GM12875 (cell line): ENCODE data around the gene WNT2B.

Experiments
- H3K4me3 ChIP-seq: one replicate; pipeline ENCODE4 v1.5.1; 2011; ENCODE audit warnings: low read depth, low read length, control low read depth
- CTCF ChIP-seq: IDR thresholded peaks from 2 replicates; pipeline ENCODE4 v1.5.1; 2011; ENCODE audit warnings: low read depth, mild to moderate bottlenecking, control low read depth, inconsistent platforms, low read length, moderate library complexity, borderline replicate concordance; ENCODE audit not compliant: insufficient read depth

WNT2B gene

GRCh38 chr1:112509005-112509659 is 367 bp downstream of the WNT2B start:
- no peak for TF ChIP-seq CTCF
- H3K4me3 ChIP-seq, result peak overlapping the region; percentile 50

- no peak overlapping the region for H3K4me3 ChIP-seq
- TF ChIP-seq CTCF, result no peak
Measured at GRCh38 chr1:112509660-112510178, 954 bp downstream of the WNT2B start.

- no peak for TF ChIP-seq CTCF
- H3K4me3 ChIP-seq, result no peak overlapping the region
Measured at GRCh38 chr1:112510340-112510739, 1.6 kb downstream of the WNT2B start.

- no peak overlapping the region for H3K4me3 ChIP-seq
- no peak for TF ChIP-seq CTCF
Measured at GRCh38 chr1:112511897-112512296, 3.1 kb downstream of the WNT2B start.

GRCh38 chr1:112513112-112513870 is 4.5 kb downstream of the WNT2B start:
- H3K4me3 ChIP-seq, result no peak overlapping the region
- no peak for TF ChIP-seq CTCF

- H3K4me3 ChIP-seq, result no peak overlapping the region
- TF ChIP-seq CTCF, result no peak
Measured at GRCh38 chr1:112514901-112515300, 6.1 kb downstream of the WNT2B start.
